Endothelial cell of umbilical vein (primary cell): ENCODE results near the gene GRM8. TPM values are rescaled to one million over a fixed set of nuclear protein-coding genes. Genes with fewer than 3 reads are reported as not detected.

Source experiments
- BruUV-seq: library from RNA; stranded (reverse); fragments of 400-500 nt; replicated peaks from 2 replicates; lab custom pipeline; 2021; lab: Mats Ljungman, UMichigan
- CTCF ChIA-PET: fragments of 300-600, 350-600 bp; sonication (Branson Sonifier 250); formaldehyde crosslinking; loops from one replicate; lab custom pipeline; 2021; ENCODE audit warnings: antibody characterized with exemption, inconsistent platforms; lab: Charles Lee
- POLR2A ChIA-PET: fragments of 300-600, 350-600 bp; sonication (Branson Sonifier 250); formaldehyde crosslinking; loops from one replicate; lab custom pipeline; 2021; ENCODE audit warnings: antibody characterized with exemption, inconsistent platforms; lab: Charles Lee
- DNase-seq: peaks from one replicate; pipeline ENCODE4 v3.0.0-alpha.2; 2011; ENCODE audit warnings: low read depth, low spot score
- FAIRE-seq: peaks from 2 replicates; lab custom pipeline; 2011; peaks lifted over from hg19 to GRCh38; lab: Jason Lieb, UNC
- H2AFZ ChIP-seq: 2 replicates; pipeline ENCODE4 v1.6.0; 2012; ENCODE audit warnings: low read depth, low read length, control low read depth, inconsistent platforms
- H3K27ac ChIP-seq: 2 replicates; pipeline ENCODE4 v1.5.1; 2011; ENCODE audit warnings: low read depth, mild to moderate bottlenecking, control low read depth, low read length, moderate library complexity; ENCODE audit not compliant: insufficient read depth
- H3K27me3 ChIP-seq, 2 experiments: 2 replicates each; pipeline versions ENCODE4 v1.6.0 to v1.6.1; 2011; ENCODE audit warnings: low read length in 2 of 2, mixed read lengths in 1 of 2; ENCODE audit not compliant: control insufficient read depth in 2 of 2, insufficient read depth in 2 of 2
- H3K36me3 ChIP-seq, 2 experiments: 2 replicates in 1 of 2; 3 replicates in 1 of 2; pipeline ENCODE4 v1.5.1; 2011; ENCODE audit warnings: low read length in 2 of 2, mild to moderate bottlenecking in 1 of 2, moderate library complexity in 1 of 2; ENCODE audit not compliant: control insufficient read depth in 2 of 2, insufficient read depth in 2 of 2; ENCODE audit errors: extremely low read depth in 1 of 2
- H3K4me1 ChIP-seq: 3 replicates; pipeline ENCODE4 v1.5.1; 2011; ENCODE audit warnings: mild to moderate bottlenecking, low read length; ENCODE audit not compliant: control insufficient read depth, insufficient read depth; ENCODE audit errors: extremely low read depth
- H3K4me2 ChIP-seq: 2 replicates; pipeline ENCODE4 v1.6.1; 2011; ENCODE audit warnings: low read length, control low read depth, mixed read lengths; ENCODE audit not compliant: insufficient read depth
- H3K4me3 ChIP-seq, 3 experiments: fragments of 200-600 bp in 1 of 3; sonication (generic), shearing (Covaris generic) in 1 of 3; replicated peaks in 1 of 3; 2 replicates each; pipeline ENCODE4 v1.5.1; 2011 to 2016; ENCODE audit warnings: control low read depth in 3 of 3, low read length in 3 of 3, mild to moderate bottlenecking in 2 of 3, inconsistent platforms in 1 of 3, low read depth in 1 of 3, moderate library complexity in 1 of 3; ENCODE audit not compliant: insufficient read depth in 1 of 3
- H3K79me2 ChIP-seq: 2 replicates; pipeline ENCODE4 v1.6.0; 2012; ENCODE audit warnings: low read length, inconsistent platforms; ENCODE audit not compliant: control insufficient read depth, insufficient read depth
- H3K9ac ChIP-seq: replicated peaks from 2 replicates; pipeline ENCODE3; 2011; ENCODE audit warnings: low read length, control low read depth; ENCODE audit not compliant: insufficient read depth; ENCODE audit errors: extremely low read depth
- H3K9me1 ChIP-seq: replicated peaks from 3 replicates; pipeline ENCODE4 v1.6.0; 2011; ENCODE audit warnings: mild to moderate bottlenecking, low read length; ENCODE audit not compliant: control insufficient read depth, insufficient read depth; ENCODE audit errors: extremely low read depth
- H3K9me3 ChIP-seq: replicated peaks from 2 replicates; pipeline ENCODE4 v1.5.1; 2012; ENCODE audit warnings: low read length, inconsistent platforms; ENCODE audit not compliant: control insufficient read depth, insufficient read depth
- H4K20me1 ChIP-seq: replicated peaks from 2 replicates; pipeline ENCODE3; 2011; ENCODE audit warnings: mild to moderate bottlenecking, low read length; ENCODE audit not compliant: control insufficient read depth, insufficient read depth; ENCODE audit errors: extremely low read depth
- CTCF ChIP-seq, 2 donors: IDR thresholded peaks; 1 replicate in 1 of 2; 2 replicates in 1 of 2; pipeline ENCODE4 v1.5.1; 2011; ENCODE audit warnings: low read length in 2 of 2, mild to moderate bottlenecking in 2 of 2, moderate library complexity in 2 of 2, control low read depth in 1 of 2, inconsistent platforms in 1 of 2, low read depth in 1 of 2; ENCODE audit not compliant: insufficient read depth in 1 of 2; ENCODE audit errors: extremely low read depth in 1 of 2
- EZH2 ChIP-seq: IDR thresholded peaks from 2 replicates; pipeline ENCODE4 v1.6.1; 2012; ENCODE audit warnings: borderline replicate concordance, low read depth, mild to moderate bottlenecking, moderate library complexity, low read length, inconsistent platforms; ENCODE audit not compliant: severe bottlenecking
- FOS ChIP-seq: IDR thresholded peaks from 2 replicates; pipeline ENCODE4 v1.6.1; 2011; ENCODE audit warnings: mild to moderate bottlenecking, low read length, moderate library complexity, borderline replicate concordance; ENCODE audit not compliant: insufficient read depth
- GATA2 ChIP-seq: IDR thresholded peaks from 2 replicates; pipeline ENCODE4 v1.7.0; 2011; ENCODE audit warnings: low read depth, mild to moderate bottlenecking, moderate library complexity, mixed read lengths, low read length; ENCODE audit not compliant: insufficient read length, insufficient read depth
- JUN ChIP-seq: IDR thresholded peaks from 2 replicates; pipeline ENCODE4 v1.6.1; 2011; ENCODE audit warnings: borderline replicate concordance, low read depth; ENCODE audit not compliant: insufficient read length, insufficient read depth
- MAX ChIP-seq: IDR thresholded peaks from 2 replicates; pipeline ENCODE4 v1.6.1; 2011; ENCODE audit not compliant: insufficient read depth, insufficient read length
- MYC ChIP-seq: IDR thresholded peaks from one replicate; pipeline ENCODE4 v1.6.1; 2011; ENCODE audit warnings: mild to moderate bottlenecking, low read depth, low read length
- POLR2A ChIP-seq: IDR thresholded peaks from 2 replicates; pipeline ENCODE4 v1.6.1; 2012; ENCODE audit warnings: low read depth, mild to moderate bottlenecking, control low read depth, low read length
- POLR2AphosphoS5 ChIP-seq: IDR thresholded peaks from 2 replicates; pipeline ENCODE4 v1.6.1; 2012; ENCODE audit warnings: low read depth, mild to moderate bottlenecking, control low read depth, low read length, moderate library complexity; ENCODE audit not compliant: insufficient read depth
- dilution Hi-C: fragments of 300-500 bp; cut with MboI; formaldehyde crosslinking; loops from one replicate; pipeline ENCODE4 v1.15.0; 2019; ENCODE audit warnings: low sequenced_read_pairs; ENCODE audit not compliant: extremely low pct_ligation_motif_present
- intact Hi-C: fragments of 100-400 bp; cut with micrococcal nuclease; formaldehyde crosslinking; loops from one replicate; pipeline ENCODE4 v1.10.0; 2022
- polyA plus RNA-seq, 4 experiments: library from polyadenylated mRNA; depleted of rRNA in 3 of 4; stranded (reverse) in 3 of 4; unstranded in 1 of 4; fragments of >200 nt; gene quantifications; 2 replicates each; pipeline versions ENCODE4 v1.2.1 to v1.2.3, GENCODE V29; 2011 to 2012; ENCODE audit warnings: missing spikeins in 1 of 4
- total RNA-seq: library from RNA; stranded (reverse); gene quantifications from 2 replicates; pipeline ENCODE4 v1.2.3, GENCODE V29; 2021

Gene GRM8
- total and polyA plus RNA-seq, 2 donors (not counting 3 experiments of a cell fraction or from before 2014, with no cell fraction given), result not detected

- intact Hi-C loops, result no loop called here
- no TSS peak for BruUV-seq
- H3K27ac ChIP-seq, result no peak overlapping the region
- DNase-seq (no peak), FAIRE-seq (no peak)
- dilution Hi-C loops, result no loop called here
- no peak overlapping the region for H3K4me3 ChIP-seq
- CTCF ChIA-PET, result no interaction called here
- POLR2A ChIA-PET, result no interaction called here
- no peaks in the 10 kb centered on the region for H3K27me3 ChIP-seq
- H4K20me1 ChIP-seq, result no peaks in the 10 kb centered on the region
- no peaks in the 10 kb centered on the region for H3K9me3 ChIP-seq
- no peaks in the 10 kb centered on the region for H3K36me3 ChIP-seq
- H3K4me1 ChIP-seq, result no peaks in the 10 kb centered on the region
- H2AFZ ChIP-seq, result no peak overlapping the region
- H3K9ac ChIP-seq, result no peak overlapping the region
- no peak for TF ChIP-seq GATA2
- no peak for TF ChIP-seq MYC
- TF ChIP-seq POLR2A, result no peak
- no peak for TF ChIP-seq MAX
- no peak for TF ChIP-seq FOS
- no peak for TF ChIP-seq JUN
- no peak for TF ChIP-seq EZH2
- H3K9me1 ChIP-seq, result no peaks in the 10 kb centered on the region
- H3K4me2 ChIP-seq, result no peak overlapping the region
- no peaks in the 10 kb centered on the region for H3K79me2 ChIP-seq
Observed at GRCh38 chr7:126529833-126530232, 722.9 kb downstream of the GRM8 start.

- FAIRE-seq, result no peak
- ChIA-PET CTCF (no interaction called here), POLR2A (no interaction called here)
- TF ChIP-seq POLR2A, result no peak
- TF ChIP-seq JUN, result no peak
- no peak for TF ChIP-seq MYC
- no peak for TF ChIP-seq POLR2AphosphoS5
- TF ChIP-seq GATA2, result no peak
- TF ChIP-seq EZH2, result no peak
- no peak for TF ChIP-seq FOS
- no peak for TF ChIP-seq CTCF (IDR thresholded peaks at IDR 0.05; ENCODE audit: extremely low read depth in 1 of 2, insufficient read depth in 1 of 2, low read depth in 1 of 2, low read length in 2 of 2)
- TF ChIP-seq MAX, result no peak
- Histone ChIP-seq H4K20me1 (no peaks in the 10 kb centered on the region), H3K9me1 (no peaks in the 10 kb centered on the region), H2AFZ (no peak overlapping the region), H3K36me3 (no peaks in the 10 kb centered on the region), H3K27ac (no peak overlapping the region), H3K9ac (no peak overlapping the region), H3K27me3 (no peaks in the 10 kb centered on the region), H3K9me3 (no peaks in the 10 kb centered on the region), H3K4me2 (no peak overlapping the region), H3K79me2 (no peaks in the 10 kb centered on the region), H3K4me1 (no peaks in the 10 kb centered on the region), H3K4me3 (no peak overlapping the region)
- no TSS peak for BruUV-seq
- intact Hi-C loops, result no loop called here
- no peak for DNase-seq
- dilution Hi-C loops, result no loop called here
Observed at GRCh38 chr7:126529254-126529653, 723.5 kb downstream of the GRM8 start.
